GM21717 (cell line): ENCODE results near the gene JMY.
"Not testable (repeated sequence)": the region's sequence is repeated elsewhere in the genome, so short reads cannot be mapped to it uniquely, and the experiment has no call there.

Experiments used
- ATAC-seq: cut with Tn5 transposase; IDR thresholded peaks from one replicate; pipeline ENCODE4 v1.9.1; 2021; ENCODE audit warnings: mild to moderate bottlenecking, moderate library complexity; ENCODE audit not compliant: unreplicated experiment

The JMY gene

DNA sequence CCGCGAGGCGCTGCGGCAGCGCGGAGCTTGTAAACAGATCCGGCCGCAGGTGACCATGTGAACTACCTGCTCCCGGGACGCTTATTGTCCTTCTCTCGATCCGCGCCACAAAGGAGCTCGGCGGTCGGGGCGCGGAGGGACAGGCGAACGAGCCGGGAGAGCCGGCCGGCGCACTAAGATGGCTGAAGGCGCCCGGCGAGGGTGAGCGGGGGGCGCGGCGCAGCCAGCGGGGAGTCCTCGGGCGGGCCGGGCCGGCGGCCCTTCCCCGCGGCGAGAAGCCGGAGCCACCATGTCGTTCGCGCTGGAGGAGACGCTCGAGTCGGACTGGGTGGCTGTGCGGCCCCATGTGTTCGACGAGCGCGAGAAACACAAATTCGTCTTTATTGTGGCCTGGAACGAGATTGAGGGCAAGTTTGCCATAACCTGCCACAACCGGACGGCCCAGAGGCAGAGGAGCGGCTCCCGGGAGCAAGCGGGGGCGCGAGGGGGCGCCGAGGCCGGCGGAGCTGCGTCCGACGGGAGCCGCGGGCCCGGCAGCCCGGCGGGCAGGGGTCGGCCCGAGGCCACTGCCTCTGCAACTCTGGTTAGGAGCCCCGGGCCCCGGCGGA lies 535 bp downstream of the JMY start:
- ATAC-seq, result peak; percentile 25

DNA sequence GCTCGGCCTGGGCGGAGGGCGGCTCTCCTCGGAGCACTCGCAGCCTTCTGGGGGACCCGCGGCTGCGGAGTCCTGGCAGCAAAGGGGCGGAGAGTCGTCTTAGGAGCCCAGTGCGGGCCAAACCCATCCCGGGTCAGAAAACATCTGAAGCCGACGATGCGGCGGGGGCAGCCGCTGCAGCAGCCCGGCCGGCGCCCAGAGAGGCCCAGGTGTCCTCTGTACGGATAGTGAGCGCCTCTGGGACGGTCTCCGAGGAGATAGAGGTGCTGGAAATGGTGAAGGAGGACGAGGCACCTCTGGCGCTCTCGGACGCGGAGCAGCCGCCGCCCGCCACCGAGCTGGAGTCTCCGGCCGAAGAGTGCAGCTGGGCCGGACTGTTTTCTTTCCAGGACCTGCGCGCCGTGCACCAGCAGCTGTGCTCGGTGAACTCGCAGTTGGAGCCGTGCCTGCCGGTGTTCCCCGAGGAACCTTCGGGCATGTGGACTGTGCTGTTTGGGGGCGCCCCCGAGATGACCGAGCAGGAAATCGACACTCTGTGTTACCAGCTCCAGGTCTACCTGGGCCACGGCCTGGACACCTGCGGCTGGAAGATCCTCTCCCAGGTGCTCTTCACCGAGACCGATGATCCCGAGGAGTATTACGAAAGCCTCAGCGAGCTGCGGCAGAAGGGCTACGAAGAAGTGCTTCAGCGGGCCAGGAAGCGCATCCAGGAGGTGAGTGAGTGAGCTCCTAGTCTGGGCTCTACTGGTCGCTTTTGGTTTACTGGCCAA lies 1.2 kb downstream of the JMY start:
- peak; percentile 25 for ATAC-seq

DNA sequence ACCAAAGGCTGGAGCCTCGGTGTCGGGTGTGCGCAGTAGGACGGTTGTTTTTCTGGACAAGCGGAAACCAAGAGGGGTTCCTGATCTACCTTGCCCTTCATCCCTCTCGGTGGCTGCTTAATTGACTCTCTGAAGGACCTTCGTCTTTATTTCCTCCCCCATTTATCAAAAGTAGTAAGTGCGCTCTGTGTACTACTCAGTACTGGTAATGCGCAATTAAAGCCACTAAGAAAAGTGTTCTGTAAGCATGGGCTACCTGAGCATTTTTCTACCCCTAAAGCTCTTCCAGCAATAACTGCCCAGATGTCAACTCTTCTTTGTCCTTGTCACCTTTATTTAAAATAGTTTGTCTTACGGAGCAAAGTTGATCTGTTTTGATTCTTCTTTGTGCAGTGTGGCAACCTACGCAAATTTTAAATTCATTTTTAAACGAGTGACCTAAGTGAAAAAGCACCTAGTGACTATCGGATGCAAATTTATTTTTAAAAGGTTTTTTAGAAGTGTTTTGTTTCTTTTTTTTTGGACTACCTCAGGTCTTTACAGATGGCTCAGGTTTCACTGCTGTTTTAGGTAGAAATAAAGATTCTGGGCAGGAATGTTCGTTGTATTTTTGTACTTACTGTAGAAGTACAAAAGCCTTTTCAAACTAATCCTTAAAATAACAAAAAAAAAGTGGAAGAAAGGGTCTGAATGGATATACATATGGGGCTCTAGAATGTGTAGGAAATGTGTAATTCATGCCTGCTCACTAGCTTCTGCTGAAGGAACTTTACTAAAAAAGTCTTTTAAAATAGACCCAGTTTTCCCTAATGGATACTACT lies 2.0 kb downstream of the JMY start:
- peak; percentile 1 for ATAC-seq

DNA sequence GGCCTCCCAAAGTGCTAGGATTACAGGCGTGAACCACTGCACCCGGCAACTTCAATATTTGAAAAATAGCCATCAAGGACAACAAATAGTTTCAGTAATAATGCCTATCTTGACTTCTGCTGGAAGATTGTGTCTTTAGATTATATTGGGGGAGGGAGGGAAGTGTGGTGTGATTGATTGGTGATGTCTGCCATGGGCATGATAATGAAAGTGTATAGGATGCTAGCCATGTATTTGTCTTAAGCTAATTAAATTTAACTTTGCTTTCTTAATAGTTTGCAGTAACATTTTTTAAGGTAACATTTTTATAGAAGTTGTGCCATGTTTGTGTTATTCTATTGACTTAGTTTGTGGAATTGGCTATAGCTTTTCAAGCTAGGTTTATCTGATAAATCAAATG lies 4.6 kb downstream of the JMY start:
- ATAC-seq, result no peak

DNA sequence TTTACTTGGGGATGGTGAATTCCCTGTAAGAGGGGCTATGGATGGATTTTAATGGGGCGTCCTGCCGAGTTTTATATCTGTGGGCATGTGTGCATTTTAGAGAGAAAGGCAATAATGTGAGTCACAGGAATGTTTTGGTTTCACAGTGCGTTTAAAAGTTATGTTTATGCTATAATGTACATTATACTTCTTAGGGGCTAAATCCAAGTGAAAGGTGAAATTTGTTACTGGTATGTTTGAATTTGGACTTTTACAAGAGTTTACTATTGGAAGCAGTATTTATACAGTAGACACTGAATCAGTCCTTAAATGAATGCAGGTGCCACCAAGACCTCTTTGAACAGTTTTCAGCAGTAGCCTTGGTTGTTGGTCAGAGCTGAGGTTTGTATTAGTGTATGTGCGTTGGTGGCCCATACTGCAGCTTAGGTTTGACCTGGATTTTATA lies 5.6 kb downstream of the JMY start:
- ATAC-seq, result no peak

DNA sequence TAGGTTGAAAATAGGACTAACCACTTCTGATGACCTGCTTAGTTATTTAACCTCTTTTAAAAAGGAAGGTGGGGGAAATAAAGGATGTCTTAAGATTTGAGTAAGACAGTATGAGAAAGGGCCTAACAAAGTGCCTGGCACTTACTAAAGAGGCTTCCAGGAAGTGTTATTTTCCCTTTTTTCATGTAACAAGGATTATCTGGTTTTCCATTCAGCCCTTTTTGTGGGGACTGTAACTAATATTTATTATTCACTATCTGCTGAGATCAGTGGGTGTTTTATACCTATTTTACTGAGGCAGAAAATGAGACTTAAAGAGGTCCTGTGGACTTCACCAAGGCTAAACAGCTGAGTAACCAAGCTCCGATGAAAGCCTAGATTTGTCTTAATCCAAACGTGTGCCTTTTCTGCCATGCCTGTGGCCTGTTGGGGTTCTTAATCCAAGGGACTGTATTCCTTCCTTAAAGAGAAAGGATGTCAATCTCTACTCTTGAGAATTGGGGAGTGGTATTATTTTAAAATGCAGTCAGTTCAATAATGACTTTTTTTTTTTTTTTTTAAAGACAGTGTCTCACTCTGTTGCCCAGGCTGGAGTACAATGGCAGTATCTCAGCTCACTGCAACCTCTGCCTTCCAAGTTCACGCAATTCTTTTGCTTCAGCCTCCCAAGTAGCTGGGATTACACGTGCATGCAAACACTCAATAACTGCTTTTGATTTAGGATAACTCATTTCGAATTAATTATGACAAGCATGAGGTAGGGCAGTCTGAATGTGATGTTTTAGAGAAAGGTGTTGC lies 6.5 kb downstream of the JMY start:
- no peak for ATAC-seq

DNA sequence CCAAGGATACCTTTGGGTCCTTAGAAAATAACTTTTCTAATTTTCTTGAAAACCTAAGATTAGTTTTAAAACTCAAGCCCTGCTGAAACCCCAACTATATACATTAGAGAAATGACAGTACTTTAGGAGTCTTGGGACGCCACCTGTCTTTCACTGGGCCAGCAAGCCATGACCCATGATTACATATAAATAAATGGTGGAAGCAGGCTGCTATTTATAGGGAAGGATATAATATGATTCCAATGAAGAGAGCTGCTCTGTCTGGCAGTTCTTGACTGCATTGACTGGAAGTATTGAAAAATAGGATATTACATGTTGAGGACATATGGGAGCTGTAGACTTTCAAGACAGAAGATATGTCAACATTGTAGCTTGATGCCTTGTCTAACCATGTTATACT lies 7.3 kb downstream of the JMY start:
- ATAC-seq, result no peak

DNA sequence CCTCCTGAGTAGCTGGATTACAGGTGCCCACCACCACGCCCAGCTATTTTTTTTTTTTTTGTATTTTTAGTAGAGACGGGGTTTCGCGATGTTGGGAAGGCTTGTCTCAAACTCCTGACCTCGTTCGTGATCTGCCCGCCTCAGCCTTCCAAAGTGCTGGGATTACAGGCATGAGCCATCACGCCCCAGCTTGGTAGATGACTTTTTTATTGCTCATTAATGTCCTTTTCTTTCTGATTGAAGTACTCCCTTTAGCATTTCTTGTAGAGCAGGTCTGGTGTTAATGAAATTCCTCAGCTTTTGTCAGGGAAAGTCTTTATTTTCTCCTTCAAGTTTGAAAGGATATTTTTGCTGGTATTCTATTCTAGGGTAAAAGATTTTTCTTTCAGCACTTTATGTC lies 18.1 kb downstream of the JMY start:
- ATAC-seq, result not testable (repeated sequence)

DNA sequence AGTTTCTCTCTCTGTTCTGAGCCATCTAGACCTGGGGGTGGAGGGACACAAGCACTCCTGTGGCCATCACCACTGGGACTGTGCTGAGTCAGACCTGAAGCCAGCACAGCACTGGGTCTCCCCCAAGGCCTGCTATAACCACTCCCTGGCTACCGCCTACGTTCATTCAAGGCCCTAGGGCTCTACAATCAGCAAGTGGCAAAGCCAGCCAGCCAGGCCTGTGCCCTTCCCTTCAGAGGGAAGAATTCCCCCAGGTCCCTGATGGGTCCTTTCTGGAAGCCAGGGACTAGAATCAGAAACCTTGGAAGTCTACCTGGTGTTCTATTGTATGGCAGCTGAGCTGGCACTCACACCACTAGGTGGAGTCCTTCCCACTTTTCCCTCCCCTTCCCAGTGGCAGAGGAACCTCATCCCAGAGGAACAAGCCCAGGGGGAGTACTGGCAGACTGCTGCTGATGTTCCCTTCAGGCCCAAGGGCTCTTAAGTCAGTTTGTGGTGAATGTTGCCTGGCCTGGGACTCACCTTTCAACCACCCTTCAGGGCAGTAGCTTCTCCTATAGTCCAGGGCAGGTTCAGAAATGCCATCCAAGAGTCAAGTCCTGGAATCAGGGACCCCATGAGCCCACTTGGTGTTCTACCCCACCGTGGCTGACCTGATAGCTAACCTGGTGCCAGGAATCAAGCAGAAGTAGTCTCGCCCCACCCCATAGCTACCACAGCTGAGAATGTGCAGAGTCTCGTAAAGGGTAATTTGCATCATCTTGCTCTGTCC lies 20.0 kb downstream of the JMY start:
- no peak for ATAC-seq

DNA sequence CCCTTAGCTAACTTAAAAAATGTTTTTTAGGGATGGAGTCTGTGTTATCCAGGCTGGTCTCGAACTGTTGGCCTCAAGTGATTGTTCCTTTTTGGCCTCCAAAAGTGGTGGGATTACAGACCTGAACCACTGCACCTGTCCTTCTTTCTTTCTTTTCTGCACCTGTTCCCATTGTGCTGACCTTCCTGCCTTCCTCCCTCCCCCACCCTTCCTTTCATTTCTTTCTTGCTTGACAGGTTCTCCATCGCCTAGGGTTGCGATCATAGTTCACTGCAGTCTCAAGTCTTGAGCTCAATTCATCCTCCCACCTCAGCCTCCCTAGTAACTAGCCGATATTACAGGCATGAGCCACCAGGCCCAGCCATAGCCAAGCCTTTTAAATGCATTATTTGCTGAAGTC lies 20.6 kb downstream of the JMY start:
- ATAC-seq, result no peak

DNA sequence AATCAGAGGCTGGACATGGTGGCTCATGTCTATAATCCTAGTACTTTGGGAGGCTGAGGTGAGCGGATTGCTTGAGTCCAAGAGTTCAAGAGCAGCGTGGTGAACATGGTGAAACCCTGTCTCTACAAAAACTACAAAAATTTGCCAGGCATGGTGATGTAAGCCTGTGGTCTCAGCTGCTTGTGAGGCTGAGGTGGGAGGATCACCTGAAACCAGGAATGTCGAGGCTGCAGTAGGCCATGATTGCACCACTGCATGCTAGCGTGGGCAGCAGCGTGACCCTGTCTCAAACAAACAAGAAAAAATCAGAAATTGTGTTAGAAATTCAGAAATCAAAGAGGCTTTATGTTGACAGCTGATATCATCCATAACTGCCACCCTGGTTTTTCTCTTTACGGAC lies 21.4 kb downstream of the JMY start:
- ATAC-seq, result no peak

DNA sequence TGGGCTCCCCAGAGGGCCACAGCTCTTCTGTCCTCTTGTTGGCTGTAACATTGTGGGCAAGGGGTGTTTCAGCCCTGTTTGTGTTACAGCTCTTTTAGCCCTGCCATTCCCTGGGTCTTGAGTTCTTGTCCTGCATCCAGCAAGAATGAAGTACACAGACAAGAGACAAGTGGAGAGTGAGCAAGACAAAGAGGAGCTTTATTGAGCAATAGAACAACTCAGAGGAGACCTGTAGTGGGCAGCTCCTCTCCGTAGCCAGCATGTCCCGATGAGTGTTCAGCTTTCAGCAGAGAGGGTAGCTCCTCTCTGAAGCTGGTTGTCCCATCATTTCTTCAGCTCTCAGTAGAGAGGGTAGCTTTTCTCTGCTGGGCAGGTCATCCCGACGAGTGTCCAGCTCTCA lies 22.9 kb downstream of the JMY start:
- no peak for ATAC-seq

DNA sequence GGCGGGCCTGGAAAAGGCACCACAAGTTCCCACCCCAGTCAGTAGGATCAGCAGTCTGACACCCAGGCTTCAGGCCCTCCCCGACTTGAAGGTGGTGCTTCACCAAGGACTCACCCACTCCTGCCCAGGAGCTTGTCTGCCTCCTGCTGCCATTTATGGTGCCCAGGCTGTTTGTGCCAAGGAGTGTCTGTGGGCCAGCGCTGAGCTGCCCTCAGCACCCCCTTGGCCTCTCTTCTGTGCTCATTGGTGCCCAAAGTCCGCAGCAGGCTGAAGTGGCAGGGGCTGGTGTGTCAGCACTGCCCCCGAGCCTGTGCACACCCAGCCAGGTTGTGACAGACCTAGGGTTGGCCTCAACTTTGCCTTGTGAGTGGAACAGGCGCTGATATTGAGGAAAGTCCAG lies 23.5 kb downstream of the JMY start:
- ATAC-seq, result no peak

DNA sequence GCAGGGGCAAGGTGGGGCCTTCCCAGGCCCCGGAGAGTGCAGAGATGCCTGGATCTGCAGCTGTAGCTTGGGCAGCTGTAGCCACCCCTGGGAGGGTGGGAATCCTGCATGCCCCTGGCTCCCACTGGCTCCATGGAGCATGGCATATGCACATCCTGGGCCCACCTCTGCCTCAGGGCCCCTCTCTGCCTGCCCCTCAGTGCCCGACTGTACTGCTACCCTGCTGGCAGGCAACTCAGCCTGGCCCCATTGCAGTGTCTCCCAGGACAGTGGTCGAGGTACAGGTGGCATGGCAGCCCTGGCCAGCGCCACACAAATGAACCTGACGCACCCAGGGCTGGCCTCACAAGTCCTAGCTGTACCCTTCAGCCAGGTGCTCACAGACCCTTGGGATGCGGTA lies 23.9 kb downstream of the JMY start:
- no peak for ATAC-seq

DNA sequence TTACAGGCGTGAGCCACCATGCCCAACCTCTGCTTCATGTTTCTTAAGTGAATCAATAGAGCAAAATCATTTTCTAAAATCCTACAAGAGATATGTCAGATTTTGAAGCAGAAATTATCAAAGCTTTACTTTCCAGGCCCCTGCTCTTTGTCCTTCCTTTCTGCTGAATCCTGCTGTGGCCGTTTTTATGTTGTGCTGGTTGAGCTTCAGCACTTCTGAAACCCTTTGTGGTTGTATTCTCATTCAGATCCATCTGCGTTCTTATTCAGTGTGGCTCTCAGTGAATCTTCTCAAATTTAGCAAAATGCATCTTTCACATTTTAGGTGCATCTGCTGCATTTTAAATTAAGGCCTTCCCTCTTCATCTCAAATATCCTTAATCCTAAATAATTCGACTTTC lies 26.0 kb downstream of the JMY start:
- no peak for ATAC-seq

DNA sequence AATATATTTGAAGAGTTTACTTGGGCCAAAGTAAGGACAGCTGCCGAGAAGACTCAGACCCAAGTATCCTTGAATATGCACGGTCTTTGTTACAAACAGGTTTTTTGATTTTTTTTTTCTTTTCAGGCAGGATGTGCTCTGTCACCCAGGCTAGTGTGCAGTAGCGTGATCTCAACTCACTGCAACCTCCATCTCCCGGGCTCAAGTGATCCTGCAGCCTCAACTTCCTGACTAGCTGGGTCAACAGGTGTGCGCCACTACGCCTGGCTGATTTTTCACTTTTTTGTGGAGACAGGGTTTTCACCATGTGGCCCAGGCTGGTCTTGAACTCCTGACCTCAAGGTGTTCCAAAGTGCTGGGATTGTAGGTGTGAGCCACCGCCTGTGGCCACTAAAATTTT lies 27.4 kb downstream of the JMY start:
- no peak for ATAC-seq

DNA sequence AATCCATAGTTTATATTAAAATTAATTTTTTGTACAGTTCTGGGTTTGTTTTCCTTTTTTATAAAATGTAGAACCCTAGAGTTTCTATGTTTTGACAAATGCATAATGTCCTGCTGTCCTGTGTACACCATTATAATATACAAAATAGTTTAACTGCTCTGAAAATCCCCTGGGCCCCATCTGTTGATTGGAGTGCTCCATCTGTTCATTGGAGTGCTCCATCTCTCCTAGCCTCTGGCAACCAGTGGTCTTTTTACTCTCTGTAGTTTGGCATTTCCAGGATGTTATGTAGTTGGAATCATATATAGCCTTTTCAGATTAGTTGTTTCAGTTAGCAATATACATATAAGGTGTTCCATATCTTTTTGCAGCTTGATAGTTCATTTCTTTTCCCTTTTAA lies 31.2 kb downstream of the JMY start:
- no peak for ATAC-seq

DNA sequence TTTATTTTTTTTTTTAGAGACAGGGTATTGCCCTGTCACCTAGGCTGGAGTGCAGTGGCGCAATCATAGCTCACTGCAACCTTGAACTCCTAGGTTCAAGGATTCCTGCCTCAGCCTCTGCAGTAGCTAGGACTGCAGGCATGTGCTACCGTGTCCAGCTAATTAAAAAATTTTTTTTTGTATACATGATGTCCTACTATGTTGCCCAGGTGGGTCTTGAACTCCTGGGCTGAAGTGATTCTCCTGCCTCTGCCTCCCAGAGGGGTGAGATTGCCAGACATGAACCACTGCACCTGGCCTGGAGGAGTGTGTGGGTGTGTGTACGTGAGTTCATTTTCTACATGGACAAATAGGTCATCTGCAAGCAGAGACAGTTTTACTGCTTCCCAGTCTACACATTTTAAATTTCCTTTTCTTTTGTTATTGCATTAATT lies 33.8 kb downstream of the JMY start:
- ATAC-seq, result no peak

DNA sequence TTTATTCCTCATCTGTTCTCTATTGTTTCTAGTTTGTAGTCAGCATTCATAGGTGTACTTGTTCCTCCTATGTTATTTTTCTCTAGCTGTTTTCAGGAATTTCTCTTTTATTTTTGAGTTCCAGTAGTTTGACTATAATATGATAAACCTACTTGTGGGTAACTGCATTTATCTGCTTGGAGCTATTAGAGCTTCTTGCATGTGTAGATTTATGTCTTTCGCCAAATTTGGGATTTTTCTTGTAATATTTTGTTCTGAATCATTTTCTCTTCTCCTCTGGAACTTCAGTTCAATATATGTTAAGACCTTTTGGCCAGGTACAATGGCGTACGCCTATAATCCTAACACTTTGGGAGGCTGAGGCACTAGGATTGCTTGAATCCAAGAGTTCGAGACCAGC lies 37.4 kb downstream of the JMY start:
- no peak for ATAC-seq

DNA sequence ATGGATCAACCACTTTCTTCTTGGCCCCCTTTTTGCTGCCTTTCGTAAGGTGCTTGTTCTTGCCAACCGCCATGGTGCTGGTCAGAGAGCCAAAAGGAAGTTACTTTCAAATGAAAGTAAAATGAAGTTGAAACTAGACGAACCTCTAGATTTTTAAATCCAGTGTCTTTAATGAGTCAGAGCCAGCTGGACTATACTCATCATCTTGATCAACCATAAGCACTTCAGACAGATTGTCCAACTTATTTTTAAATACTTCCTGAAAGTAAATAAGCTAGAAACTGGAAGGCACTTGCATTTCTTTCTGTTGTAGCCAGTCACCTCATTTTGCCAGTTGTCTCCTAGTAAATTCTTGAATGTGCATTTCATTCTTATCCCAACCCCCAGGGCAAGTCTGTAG lies 48.9 kb downstream of the JMY start:
- ATAC-seq, result no peak
